ENCODE measurements around the gene USH2A.

DNA sequence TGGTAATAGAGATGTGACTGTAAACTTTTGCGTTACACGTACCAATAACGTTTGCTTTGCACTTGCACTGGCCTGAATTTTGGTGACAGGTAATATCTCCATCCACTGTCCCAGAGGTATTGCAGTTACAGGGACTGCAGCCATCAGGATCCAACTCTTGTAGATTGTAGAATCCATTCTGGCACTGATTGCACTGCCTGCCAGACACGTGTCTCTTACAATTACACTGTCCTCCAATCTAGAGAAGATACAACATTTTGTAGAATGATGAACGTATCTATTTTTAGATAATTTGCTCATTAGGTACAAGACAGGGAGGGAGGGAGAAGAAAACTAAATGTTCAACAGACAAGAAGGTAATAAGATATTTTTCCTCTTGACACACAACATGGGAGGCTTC is 172.4 kb downstream of the USH2A start:
- TF ChIP-seq CTCF (IDR thresholded peaks at IDR 0.05) (no peak), POLR2A (IDR thresholded peaks at IDR 0.05) (no peak)
